Ectodermal cell (in vitro differentiated cells): ENCODE results near the gene COX6A2.
"Not testable (repeated sequence)": the region's sequence is repeated elsewhere in the genome, so short reads cannot be mapped to it uniquely, and the experiment has no call there.

Experiments used
- H3K27ac ChIP-seq: 2 replicates; pipeline ENCODE4 v1.7.0; 2013; ENCODE audit warnings: mild to moderate bottlenecking, low read depth, low read length; ENCODE audit not compliant: insufficient read depth, poor library complexity, severe bottlenecking
- H3K27me3 ChIP-seq: 2 replicates; pipeline ENCODE4 v1.7.0; 2013; ENCODE audit warnings: mild to moderate bottlenecking, low read length; ENCODE audit not compliant: insufficient read depth, control insufficient read depth, poor library complexity, severe bottlenecking
- H3K36me3 ChIP-seq: one replicate; pipeline ENCODE4 v1.7.0; 2013; ENCODE audit warnings: low read length; ENCODE audit not compliant: control insufficient read depth, insufficient read depth
- H3K4me1 ChIP-seq: one replicate; pipeline ENCODE4 v1.7.0; 2013; ENCODE audit warnings: low read length; ENCODE audit not compliant: control insufficient read depth, insufficient read depth
- H3K4me3 ChIP-seq: 2 replicates; pipeline ENCODE4 v1.7.0; 2013; ENCODE audit warnings: low read depth, low read length, control low read depth; ENCODE audit not compliant: insufficient read depth
- H3K9me3 ChIP-seq: 2 replicates; pipeline ENCODE4 v1.7.0; 2013; ENCODE audit warnings: mild to moderate bottlenecking, low read length, moderate library complexity; ENCODE audit not compliant: control insufficient read depth
- WGBS, 2 experiments: methylation state at CpG; one replicate each; pipeline ENCODE4 v1.1.7; 2013; ENCODE audit warnings: missing lambda C conversion rate in 2 of 2; 5-methylcytosine and 5-hydroxymethylcytosine counted together

COX6A2 gene

GRCh38 chr16:31453255-31454204 is 25.4 kb upstream of the COX6A2 start:
- no peaks in the 10 kb centered on the region for H3K9me3 ChIP-seq
- peaks cover 33% of the 10 kb centered on the region for H3K4me1 ChIP-seq
- H3K36me3 ChIP-seq = no peaks in the 10 kb centered on the region
- H3K4me3 ChIP-seq = no peak overlapping the region
- H3K27me3 ChIP-seq = no peaks in the 10 kb centered on the region
- no peak overlapping the region for H3K27ac ChIP-seq
- 42 to 51% methylated on average over 20 of the region's 20 CpGs for WGBS, 2 experiments

GRCh38 chr16:31452631-31453106 is 24.5 kb upstream of the COX6A2 start:
- H3K4me3 ChIP-seq = no peak overlapping the region
- no peaks in the 10 kb centered on the region for H3K9me3 ChIP-seq
- 66 to 73% methylated on average over 3 of the region's 3 CpGs for WGBS, 2 experiments
- H3K4me1 ChIP-seq = peaks cover 28% of the 10 kb centered on the region
- no peaks in the 10 kb centered on the region for H3K27me3 ChIP-seq
- no peak overlapping the region for H3K27ac ChIP-seq
- no peaks in the 10 kb centered on the region for H3K36me3 ChIP-seq

GRCh38 chr16:31451681-31452351 is 23.7 kb upstream of the COX6A2 start:
- H3K9me3 ChIP-seq = no peaks in the 10 kb centered on the region
- H3K4me1 ChIP-seq = peaks cover 19% of the 10 kb centered on the region
- H3K27ac ChIP-seq = no peak overlapping the region
- no peak overlapping the region for H3K4me3 ChIP-seq
- no peaks in the 10 kb centered on the region for H3K27me3 ChIP-seq
- WGBS, 2 experiments = 42 to 53% methylated on average over 9 to 11 of the region's 11 CpGs
- H3K36me3 ChIP-seq = no peaks in the 10 kb centered on the region

DNA sequence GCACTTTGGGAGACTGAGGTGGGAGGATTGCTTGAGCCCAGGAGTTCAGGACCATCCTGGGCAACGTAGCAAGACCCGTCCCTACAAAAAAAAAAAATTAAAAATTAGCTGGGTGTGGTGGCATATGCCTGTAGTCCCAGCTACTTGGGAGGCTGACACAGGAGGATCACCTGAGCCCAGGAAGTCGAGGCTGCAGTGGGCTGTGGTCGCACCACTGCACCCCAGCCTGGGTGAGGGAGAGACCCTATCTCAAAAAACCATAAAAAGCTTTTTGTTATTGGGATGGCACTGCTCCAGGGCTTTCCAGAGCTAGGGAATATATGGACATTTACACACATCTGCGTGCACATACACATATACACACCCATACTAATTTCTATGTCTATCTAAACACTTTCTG is 23.0 kb upstream of the COX6A2 start:
- Histone ChIP-seq H3K27me3 (no peaks in the 10 kb centered on the region), H3K27ac (no peak overlapping the region), H3K9me3 (no peaks in the 10 kb centered on the region), H3K4me1 (peaks cover 19% of the 10 kb centered on the region), H3K36me3 (no peaks in the 10 kb centered on the region), H3K4me3 (no peak overlapping the region)
- WGBS, 2 experiments = 90 to 91% methylated on average over 5 of the region's 5 CpGs

- H3K4me3 ChIP-seq, H3K27ac ChIP-seq, H3K36me3 ChIP-seq, H3K4me1 ChIP-seq, H3K9me3 ChIP-seq, H3K27me3 ChIP-seq: not testable (repeated sequence)
- WGBS, 2 experiments = 92 to 96% methylated on average over 6 of the region's 6 CpGs
These were observed 17.8 kb upstream of the COX6A2 start for GRCh38 chr16:31445931-31446330.

GRCh38 chr16:31441956-31442355 is 13.8 kb upstream of the COX6A2 start:
- H3K27me3 ChIP-seq = no peaks in the 10 kb centered on the region
- no peak overlapping the region for H3K4me3 ChIP-seq
- no peaks in the 10 kb centered on the region for H3K4me1 ChIP-seq
- H3K36me3 ChIP-seq = no peaks in the 10 kb centered on the region
- WGBS, 2 experiments = 92 to 96% methylated on average over 29 of the region's 34 CpGs
- no peaks in the 10 kb centered on the region for H3K9me3 ChIP-seq
- H3K27ac ChIP-seq = no peak overlapping the region

DNA sequence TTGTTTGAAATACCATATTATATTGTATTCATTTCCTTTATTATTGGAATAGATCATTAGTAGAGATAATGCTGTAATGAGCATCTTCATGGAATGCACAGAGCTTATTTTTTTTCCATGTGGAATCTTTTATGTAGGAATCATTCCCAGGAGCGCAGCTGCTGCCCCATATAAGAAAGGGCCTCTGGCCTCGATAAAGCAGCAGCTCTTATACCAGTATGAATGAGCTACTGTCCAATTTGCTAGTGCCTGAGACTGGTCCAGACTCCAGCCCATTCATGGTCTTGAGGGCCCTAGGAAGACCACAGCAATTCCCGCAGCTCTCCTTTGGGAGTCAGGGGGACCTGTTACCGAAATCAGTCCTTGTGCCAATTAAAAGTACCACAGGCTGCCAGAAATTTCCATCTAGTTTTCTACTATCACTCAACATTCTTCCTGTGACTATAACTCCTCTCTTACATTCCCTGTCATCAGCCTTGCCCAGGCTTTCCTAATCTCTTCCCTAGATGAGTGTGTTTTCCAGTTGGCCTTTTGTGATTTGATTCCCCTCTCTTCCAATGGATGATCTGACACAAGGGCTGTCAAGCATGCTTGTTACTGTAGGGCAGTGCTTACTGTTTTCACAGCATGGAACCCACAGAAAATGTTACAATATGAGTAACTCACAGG is 12.5 kb upstream of the COX6A2 start:
- Histone ChIP-seq H3K36me3 (no peaks in the 10 kb centered on the region), H3K9me3 (no peaks in the 10 kb centered on the region), H3K27ac (no peak overlapping the region), H3K27me3 (no peaks in the 10 kb centered on the region), H3K4me3 (no peak overlapping the region), H3K4me1 (no peaks in the 10 kb centered on the region)
- 91% methylated on average over 4 of the region's 4 CpGs for WGBS, 2 experiments

DNA sequence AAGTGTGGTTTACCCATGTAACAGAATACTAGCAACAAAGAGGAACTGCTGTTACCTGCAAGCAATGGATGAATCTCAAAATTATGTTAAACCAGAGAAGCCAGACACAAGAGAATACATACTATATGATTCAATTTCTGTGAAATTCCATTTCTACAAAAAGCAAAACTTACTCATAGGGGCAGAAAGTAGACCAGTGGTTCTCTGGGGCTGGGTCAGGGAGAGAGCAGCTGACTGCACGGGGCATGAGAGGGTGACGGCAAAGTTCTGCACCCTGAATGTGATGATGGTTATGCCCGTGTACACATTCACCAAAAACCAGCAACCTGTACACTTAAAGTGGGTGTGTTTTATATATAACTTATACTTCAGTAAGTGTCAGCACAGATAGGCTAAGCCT is 11.4 kb upstream of the COX6A2 start:
- H3K4me3 ChIP-seq = no peak overlapping the region
- H3K36me3 ChIP-seq = no peaks in the 10 kb centered on the region

DNA sequence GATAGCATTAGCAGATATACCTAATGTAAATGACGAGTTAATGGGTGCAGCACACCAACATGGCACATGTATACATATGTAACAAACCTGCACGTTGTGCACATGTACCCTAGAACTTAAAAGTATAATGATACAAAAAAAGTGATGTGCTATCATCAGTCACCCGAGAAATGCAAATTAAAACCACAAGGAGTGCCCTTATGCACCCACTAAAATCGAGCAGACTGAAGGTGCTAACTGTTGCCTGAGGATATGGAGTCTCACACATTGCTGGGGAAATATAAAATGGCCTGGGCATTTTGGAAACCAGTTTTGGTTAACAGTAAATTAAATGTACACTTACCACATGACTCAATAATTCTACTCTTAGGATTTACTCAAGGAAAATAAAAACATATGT is 10.9 kb upstream of the COX6A2 start:
- H3K9me3 ChIP-seq, H3K4me1 ChIP-seq, H3K27ac ChIP-seq, H3K36me3 ChIP-seq, H3K27me3 ChIP-seq, H3K4me3 ChIP-seq: not testable (repeated sequence)
- 77 to 93% methylated on average over 2 to 3 of the region's 4 CpGs for WGBS, 2 experiments

More for the DNA sequence above, 11.4 kb upstream of the COX6A2 start:
- Histone ChIP-seq H3K4me1 (no peaks in the 10 kb centered on the region), H3K9me3 (no peaks in the 10 kb centered on the region), H3K27ac (no peak overlapping the region), H3K27me3 (no peaks in the 10 kb centered on the region)
- WGBS, 2 experiments = 95% methylated on average over 3 of the region's 3 CpGs; no CpG with 5 or more reads in 1 of the 2 experiments

DNA sequence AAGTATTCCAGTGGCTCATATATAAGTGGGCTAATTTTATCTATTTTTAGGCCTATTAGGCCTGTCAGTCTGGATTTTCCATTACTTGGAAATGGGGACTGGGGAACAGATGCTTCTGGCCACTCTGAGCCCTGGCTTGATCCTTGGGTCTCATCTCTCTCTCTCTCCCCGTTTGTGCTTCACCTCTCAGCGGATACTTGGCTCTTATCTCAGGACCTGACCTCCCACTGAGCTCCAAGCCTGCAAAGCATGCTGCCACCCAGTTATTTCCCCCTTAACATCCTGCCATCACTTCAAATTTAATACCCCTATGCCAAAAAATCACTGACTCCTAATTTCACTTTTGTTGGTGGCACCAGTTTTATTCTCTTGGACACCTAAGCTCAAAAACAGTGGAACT is 10.3 kb upstream of the COX6A2 start:
- Histone ChIP-seq H3K9me3 (no peaks in the 10 kb centered on the region), H3K36me3 (no peaks in the 10 kb centered on the region), H3K4me1 (no peaks in the 10 kb centered on the region), H3K27me3 (no peaks in the 10 kb centered on the region), H3K4me3 (no peak overlapping the region), H3K27ac (no peak overlapping the region)
- 52 to 60% methylated on average over 2 of the region's 2 CpGs for WGBS, 2 experiments
